ENCODE results near the gene BCR.

Gene BCR

DNA sequence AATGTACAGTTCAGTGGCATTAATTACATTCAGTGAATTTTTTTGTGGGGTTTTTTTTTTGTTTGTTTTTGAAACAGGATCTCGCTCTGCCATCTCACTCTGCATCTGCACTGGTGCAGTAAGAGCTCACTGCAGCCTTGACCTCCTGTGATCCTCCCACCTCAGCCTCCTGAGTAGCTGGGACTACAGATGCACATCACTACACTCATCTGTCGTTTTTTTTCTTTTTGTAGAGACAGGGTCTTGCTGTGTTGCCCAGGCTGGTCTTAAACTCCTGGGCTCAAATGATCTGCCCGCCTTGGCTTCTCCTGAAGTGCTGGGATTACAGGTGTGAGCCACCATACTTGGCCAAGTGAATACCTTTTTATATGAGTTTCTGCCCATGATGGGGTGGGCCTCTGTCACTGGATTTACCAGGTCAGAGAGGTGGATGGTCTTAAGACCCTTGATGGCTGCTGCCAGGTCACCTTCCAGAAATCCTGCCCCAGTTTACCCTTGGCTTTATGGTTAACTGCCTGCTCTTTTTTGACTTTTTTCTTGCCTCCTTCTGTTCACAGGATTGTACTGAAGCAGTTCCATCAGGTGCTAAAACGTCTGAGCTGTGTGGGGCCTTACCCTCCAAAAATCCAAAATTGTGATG is 22.6 kb downstream of the BCR start:
- DNase-seq: no peak

- no peak for DNase-seq
These were observed 23.3 kb downstream of the BCR start for GRCh38 chr22:23203452-23204124.

DNA sequence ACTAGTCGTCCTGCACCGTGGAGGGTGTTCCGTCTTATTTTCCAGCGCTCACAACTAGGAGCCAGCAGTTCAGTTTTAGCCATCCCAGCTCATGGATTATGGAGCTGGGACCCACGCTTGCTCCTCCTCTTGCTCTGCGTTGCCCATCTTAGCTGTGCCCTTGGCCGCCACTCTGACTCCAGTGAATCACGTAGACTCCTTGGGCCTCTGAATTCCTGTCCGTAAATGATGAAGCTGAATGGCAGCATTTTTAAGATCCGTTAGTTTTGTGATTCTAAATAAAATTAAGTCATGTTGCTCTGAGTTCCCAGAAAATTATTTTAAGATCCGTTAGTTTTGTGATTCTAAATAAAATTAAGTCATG is 23.8 kb downstream of the BCR start:
- DNase-seq: no peak

GRCh38 chr22:23204541-23205157 is 24.3 kb downstream of the BCR start:
- DNase-seq: no peak

DNA sequence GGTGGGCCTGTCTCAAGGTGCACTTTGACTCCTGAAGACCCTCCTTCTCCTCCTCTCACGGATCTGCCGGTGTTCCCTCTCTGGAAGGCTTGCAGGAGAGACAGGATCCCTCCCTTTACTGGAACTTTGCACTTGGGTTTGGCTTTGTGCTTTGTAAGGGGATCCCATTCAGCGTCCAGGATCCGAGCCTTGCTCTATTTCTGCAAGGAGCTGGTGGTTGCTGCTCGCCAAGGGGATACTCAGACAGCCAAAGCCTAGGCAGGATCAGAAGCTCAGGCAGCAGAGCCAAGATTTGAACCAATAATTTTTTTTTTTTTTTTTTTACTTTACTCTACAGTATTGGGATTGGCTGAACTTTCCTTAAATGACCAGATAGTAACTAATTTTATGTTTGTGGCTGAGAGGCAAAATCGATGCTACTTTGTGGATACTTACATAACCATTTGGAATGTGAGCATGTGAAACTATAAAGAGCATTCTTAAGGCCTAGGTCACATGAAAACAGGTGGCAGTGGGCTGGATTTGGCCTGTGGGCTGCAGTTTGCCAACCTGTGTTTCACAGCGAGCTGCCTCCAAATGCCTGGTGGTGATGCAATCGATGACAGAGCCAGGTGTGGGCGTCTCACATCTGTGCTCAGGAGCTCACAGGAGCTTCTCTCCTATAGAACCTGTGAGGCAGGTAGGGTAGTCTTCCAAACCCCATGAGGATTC is 25.2 kb downstream of the BCR start:
- no peak for DNase-seq

DNA sequence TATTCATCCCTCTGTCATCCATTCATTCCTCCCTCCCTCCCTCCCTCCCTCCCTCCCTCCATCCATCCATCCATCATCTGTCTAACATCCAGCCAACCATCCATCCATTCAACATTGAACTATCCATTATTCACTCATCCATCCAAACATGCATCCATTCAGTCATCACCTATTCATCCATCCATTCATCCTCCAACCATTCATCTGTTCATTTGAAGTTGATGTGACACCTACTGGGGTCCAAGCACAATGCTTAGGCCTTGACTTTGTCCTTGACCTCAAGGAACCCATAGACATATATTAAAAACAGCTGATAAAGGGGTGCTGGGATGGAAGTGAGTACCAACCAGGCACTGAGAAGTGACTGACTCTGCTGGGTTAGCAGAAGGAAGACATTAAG is 26.6 kb downstream of the BCR start:
- DNase-seq: no peak

DNA sequence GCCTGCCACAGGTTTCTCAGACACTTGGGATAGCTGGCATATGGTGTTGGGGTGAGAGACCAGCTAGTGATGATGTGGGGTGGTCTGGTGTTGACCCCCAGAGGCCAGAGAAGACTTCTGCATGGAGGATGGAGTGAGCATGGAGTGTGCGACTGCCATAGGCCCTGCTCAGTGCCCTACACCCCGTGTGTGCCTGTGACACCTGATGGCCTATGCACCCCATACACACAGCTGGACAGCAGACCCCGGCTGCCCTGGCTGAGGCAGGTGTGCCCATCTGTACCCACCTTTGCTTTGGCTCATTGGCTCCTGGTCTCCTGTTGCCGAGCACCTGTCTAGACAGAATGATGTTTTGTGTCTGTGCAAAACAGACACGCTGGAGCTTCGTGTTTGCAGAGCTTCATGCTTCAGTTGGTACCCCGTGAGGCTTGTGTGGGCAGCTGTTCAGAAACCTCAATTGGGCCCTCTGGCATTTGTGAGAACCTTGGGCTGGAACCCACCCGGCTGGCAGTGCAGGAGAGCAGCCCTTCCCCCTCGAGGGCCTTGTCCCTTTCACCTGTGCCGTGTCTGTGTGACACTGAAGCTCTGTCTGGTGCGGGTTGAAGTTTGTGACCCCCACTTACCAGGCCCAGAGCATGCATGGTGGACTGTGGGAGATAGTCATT is 27.6 kb downstream of the BCR start:
- DNase-seq: no peak

DNA sequence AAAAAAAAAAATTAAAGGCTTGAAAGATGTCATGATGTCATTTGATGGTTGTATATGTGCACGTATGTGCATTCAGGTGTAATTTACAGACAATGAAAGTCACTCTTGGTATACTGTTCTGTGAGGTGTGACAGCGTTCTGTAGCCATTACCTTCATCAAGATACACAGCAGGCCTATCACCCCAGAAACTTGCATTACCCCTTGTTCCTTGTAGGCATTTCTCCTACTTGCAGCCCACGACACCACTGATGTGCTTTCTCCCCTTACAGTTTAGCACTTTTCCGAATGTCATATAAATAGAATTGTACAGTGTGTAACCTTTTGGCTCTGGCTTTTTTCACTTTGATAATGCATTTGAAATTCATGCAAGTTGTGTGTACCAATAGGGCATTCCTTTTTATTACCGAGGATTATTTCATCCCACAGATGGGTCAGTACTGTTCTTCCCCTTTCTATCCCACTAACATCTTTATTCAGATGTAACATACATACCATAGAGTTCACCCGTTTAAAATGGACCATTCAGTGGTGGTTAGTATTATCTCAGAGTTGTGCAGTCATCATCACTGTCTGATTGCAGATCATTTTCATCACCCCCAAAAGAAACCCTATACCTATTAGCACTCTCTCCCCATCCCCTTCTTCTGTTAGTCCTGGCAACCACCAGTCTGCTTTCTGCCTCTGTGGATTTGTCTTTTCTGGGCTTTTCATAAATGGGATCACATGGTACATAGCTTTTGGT is 30.3 kb downstream of the BCR start:
- no peak for DNase-seq

DNA sequence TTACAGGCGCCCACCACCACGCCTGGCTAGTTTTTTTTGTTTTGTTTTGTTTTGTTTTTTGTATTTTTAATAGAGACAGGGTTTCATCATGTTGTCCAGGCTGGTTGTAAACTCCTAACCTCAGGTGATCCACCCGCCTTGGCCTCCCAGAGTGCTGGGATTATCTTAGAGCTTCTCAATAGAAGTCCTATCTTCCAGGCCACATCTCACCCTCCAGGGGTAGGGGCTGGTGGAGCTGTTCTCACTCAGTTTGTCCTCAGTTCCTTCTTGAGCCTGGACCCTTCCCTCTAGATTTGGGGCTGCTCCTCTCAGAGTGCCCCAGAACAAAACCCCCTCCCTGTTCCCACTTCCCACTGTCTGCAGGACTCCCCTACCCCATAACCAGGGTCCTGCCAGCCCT is 31.3 kb downstream of the BCR start:
- no peak for DNase-seq

DNA sequence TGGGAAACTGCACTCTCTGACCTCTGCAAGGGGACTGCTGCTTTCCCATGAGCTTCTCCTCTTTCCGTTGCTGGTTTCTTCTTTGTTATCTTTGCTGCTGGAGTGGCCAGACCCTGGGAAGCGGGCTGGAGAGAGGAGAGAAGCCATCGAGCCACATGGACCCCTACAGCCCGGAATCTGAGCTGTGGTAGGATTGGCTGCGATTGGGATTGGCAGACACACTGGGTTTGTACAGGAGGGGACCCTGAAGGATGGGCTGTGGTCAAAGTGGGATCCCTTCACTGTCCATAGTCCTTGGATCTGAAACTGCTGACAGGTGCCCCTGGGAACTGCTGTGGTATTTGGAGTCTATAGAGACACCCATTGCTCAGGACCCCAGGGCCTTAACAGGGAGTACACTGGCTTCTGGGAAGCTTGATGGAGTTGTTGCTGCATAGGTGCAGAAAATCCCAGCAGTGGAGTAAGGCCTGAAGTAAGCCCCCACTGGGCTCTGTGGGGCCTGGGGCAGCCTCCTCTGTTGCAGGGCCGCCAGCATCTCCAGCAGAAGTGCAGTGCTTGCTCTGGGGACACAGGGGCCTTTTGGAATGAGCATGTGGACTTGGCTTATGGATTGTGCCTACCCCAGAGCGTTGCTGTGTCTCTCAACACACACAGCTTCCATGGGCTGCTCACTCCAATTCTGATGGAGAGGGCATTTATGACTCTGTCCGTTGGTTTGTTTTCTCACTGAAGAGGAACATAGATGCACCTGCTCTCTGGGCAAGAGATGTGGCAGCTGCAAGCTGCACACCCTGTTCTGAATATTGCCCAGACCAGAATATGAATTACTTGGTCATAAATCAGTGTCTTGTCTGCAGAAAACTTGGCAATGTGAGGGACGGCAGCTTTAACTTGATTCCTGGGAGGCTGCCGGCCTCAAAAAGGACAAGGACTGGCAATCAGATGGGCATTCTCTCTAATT is 32.0 kb downstream of the BCR start:
- DNase-seq: no peak

GRCh38 chr22:23213022-23213555 is 32.8 kb downstream of the BCR start:
- DNase-seq: no peak

GRCh38 chr22:23213581-23214334 is 33.4 kb downstream of the BCR start:
- no peak for DNase-seq

GRCh38 chr22:23214398-23214797 is 34.1 kb downstream of the BCR start:
- no peak for DNase-seq

- no peak for DNase-seq
These were observed 35.3 kb downstream of the BCR start for GRCh38 chr22:23215294-23216241.

DNA sequence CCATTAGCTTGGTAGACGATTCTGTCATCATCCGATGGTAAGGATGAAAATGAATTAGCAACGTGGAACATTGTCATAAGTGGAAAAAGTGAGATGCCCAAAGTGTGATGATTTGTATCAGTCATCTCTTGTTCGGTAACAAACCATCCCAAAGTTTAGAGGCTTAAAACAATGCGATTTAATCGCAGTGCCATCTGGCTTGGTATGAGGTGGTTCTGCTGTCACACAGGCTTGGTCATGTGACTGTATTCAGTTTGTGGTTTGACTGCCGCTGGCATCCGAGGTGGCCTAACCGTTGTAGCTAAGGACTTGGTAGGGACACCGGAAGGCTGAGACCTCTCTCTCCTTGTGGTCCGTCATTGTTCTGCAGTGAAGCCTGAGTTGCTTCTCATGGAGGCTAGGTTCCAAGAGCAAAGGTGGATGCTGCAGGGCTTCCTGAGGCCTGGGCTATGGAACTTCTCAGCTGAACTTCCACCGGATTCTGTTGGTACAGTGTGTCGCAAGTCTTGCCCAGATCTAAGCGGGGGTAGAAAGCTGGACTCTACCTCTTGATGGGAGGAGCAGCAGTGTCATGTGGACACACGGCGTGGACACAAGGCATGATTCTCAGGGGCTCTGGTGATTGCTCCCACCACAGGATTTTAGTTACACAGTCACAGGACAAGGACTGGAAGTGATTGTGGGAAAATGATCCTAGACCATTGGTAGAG is 36.3 kb downstream of the BCR start:
- DNase-seq: peak; percentile 54

- DNase-seq: no peak
These were observed 37.1 kb downstream of the BCR start for GRCh38 chr22:23217171-23218052.
